AG04450 (cell line): ENCODE data around the gene GSTM3. TPM values are rescaled to one million over a fixed set of nuclear protein-coding genes. Genes with fewer than 3 reads are reported as not detected.

Source experiments
- CTCF ChIA-PET: fragments of 300-600, 350-600 bp; formaldehyde crosslinking; extraction: SDS; loops from one replicate; lab custom pipeline; 2022; ENCODE audit warnings: antibody characterized with exemption, inconsistent platforms; lab: Charles Lee
- POLR2A ChIA-PET: fragments of 350-600 bp; formaldehyde crosslinking; extraction: SDS; loops from one replicate; lab custom pipeline; 2021; ENCODE audit warnings: antibody characterized with exemption, inconsistent platforms; lab: Yijun Ruan, JAX
- DNase-seq: peaks from one replicate; pipeline ENCODE4 v3.0.0-alpha.2; 2011; ENCODE audit warnings: low read depth, low spot score
- H3K27ac ChIP-seq: one replicate; pipeline ENCODE4 v1.5.1; 2012; ENCODE audit warnings: low read depth, low read length, control low read depth
- H3K27me3 ChIP-seq: one replicate; pipeline ENCODE4 v1.6.0; 2012; ENCODE audit warnings: low read length; ENCODE audit not compliant: control insufficient read depth, insufficient read depth
- H3K4me3 ChIP-seq: 2 replicates; pipeline ENCODE4 v1.5.1; 2011; ENCODE audit warnings: mild to moderate bottlenecking, low read depth, low read length, control low read depth
- H3K9me3 ChIP-seq: 2 replicates; pipeline ENCODE4 v1.5.1; 2012; ENCODE audit warnings: low read length; ENCODE audit not compliant: control insufficient read depth, insufficient read depth
- CTCF ChIP-seq: IDR thresholded peaks from 2 replicates; pipeline ENCODE4 v1.5.1; 2011; ENCODE audit warnings: low read depth, low read length, control low read depth, inconsistent platforms
- polyA plus RNA-seq: library from polyadenylated mRNA; depleted of rRNA; stranded (reverse); fragments of >200 nt; gene quantifications from 2 replicates; pipeline ENCODE4 v1.2.3, GENCODE V29; 2011

GSTM3 gene
- polyA plus RNA-seq, 1 experiment: 299 TPM

GRCh38 chr1:109787845-109788601, 47.2 kb upstream of the GSTM3 start:
- ChIA-PET POLR2A (no interaction called here), CTCF (interaction anchor here (1.1 to 21.6 kb wide), 3 partner anchors 11 to 224 kb away, joined by 3 to 535 read pairs (median 4); partner anchors contain the start of gene AHCYL1)
- Histone ChIP-seq H3K4me3 (no peak overlapping the region), H3K27me3 (peaks cover 2% of the 10 kb centered on the region), H3K27ac (no peak overlapping the region), H3K9me3 (peaks cover 8% of the 10 kb centered on the region)
- TF ChIP-seq CTCF: no peak
- DNase-seq: no peak

GRCh38 chr1:109787211-109787844, 46.5 kb upstream of the GSTM3 start:
- CTCF ChIA-PET: interaction anchor here (0.6 to 21.6 kb wide), 5 partner anchors 10 to 225 kb away, joined by 3 to 535 read pairs (median 4); partner anchors contain the start of gene AHCYL1

GRCh38 chr1:109786531-109787021, 45.7 kb upstream of the GSTM3 start:
- H3K4me3 ChIP-seq: no peak overlapping the region
- peaks cover 2% of the 10 kb centered on the region for H3K27me3 ChIP-seq
- no peak for DNase-seq
- TF ChIP-seq CTCF: no peak
- H3K27ac ChIP-seq: no peak overlapping the region
- ChIA-PET POLR2A (no interaction called here), CTCF (interaction anchor here (0.6 to 21.6 kb wide), 6 partner anchors 10 to 225 kb away, joined by 3 to 535 read pairs (median 4); partner anchors contain the start of gene AHCYL1)
- peaks cover 8% of the 10 kb centered on the region for H3K9me3 ChIP-seq

More at GRCh38 chr1:109787211-109787844, 46.5 kb upstream of the GSTM3 start:
- no peak overlapping the region for H3K27ac ChIP-seq
- no peak for DNase-seq
- no peak overlapping the region for H3K4me3 ChIP-seq
- TF ChIP-seq CTCF: no peak
- H3K9me3 ChIP-seq: peaks cover 8% of the 10 kb centered on the region
- POLR2A ChIA-PET: no interaction called here
- H3K27me3 ChIP-seq: peaks cover 2% of the 10 kb centered on the region

- TF ChIP-seq CTCF: no peak
- H3K9me3 ChIP-seq: peaks cover 8% of the 10 kb centered on the region
- ChIA-PET POLR2A (no interaction called here), CTCF (interaction anchor here (1.2 to 21.6 kb wide), 4 partner anchors 9 to 196 kb away, joined by 3 to 535 read pairs (median 4); partner anchors contain the start of gene AHCYL1)
- DNase-seq: no peak
- no peak overlapping the region for H3K4me3 ChIP-seq
- H3K27ac ChIP-seq: no peak overlapping the region
- H3K27me3 ChIP-seq: peaks cover 2% of the 10 kb centered on the region
These were observed 45.3 kb upstream of the GSTM3 start for GRCh38 chr1:109786112-109786480.
